Activated CD8-positive, alpha-beta memory T cell treated with anti-CD3 and anti-CD28 coated beads for 4 hours (primary cell): Measurements from ENCODE around the gene TRIM2.

Source experiments
- DNase-seq, 2 donors: peaks; one replicate each; pipeline ENCODE4 v3.0.0-alpha.2; 2020; ENCODE audit warnings: low read depth in 2 of 2

TRIM2 gene

DNA sequence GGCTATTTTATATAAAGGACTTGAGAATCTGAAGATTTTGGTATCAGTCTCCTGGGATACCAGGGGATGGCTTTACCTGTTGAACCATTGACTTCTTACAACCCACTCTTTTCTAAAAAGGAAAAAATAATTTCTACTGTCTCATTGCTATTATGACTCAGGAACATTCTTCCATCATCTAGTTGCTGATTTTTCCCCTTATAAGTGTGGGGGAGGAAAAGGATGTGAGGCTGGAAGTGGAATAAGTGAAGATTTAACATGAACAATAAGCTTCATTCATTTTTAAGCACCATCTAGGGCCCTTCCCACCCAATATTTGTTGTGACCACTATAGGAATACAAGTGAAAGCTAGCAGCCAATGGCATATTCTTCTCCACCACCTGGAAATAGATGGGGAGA is 129.6 kb downstream of the TRIM2 start:
- DNase-seq: no peak

DNA sequence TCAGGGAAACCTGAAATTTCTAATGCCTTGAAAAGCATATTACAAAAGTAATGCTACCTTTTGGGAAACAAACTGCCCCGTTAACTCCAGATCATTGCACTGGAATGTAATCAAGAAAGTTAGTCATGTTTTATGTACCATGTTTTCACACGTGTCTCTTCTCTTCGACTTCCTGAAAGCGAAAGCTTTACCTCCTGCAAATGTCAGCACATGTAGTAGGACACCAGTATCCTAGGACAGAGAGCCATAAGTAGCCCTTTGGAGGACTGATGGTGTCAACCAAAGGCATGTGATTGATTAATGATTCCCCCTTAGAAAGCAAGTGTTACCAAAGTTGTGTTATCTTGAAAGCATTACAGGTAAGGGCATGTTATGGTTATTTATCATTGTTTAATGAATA is 131.4 kb downstream of the TRIM2 start:
- no peak for DNase-seq

DNA sequence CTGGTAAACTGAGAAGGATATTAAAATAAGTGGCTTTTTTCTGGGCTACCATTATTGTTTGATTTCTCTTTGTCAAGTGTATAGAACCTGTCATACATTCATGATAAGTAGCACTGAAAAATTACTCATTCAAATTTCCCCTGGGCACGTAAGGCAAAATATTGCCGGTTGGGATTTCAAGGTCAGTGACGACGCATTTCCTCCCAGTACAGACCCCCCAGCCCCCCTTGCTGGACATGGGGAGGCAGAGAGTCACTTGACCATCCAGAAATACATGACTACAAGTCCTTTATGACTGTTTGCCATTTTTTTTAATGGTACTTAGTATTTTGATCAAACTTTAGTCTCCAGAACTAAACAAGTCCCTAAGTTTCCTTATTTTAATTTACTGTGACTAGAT is 133.4 kb downstream of the TRIM2 start:
- DNase-seq: no peak

DNA sequence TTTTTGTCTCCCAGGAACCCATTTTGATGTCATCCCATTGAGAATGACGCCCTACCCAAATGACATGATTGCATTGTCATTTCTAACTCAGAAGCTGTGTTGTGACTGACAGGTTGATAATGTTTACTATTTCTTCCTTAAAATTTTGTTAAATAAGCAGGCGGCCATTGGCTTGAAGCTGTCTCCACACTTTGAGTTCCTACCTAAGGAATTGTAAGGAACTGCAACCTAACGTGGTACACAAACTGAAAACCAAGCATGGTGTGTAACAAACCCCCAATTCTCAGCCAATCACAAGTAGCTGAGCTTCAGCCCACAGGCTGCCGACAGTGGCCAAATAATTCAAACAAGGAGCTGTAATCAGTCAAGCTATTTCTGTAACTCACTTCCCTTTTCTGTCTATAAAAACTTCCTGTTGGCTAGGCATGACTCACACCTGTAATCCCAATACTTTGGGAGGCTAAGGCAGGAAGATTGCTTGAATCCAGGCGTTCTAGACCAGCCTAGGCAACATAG is 137.4 kb downstream of the TRIM2 start:
- no peak for DNase-seq

DNA sequence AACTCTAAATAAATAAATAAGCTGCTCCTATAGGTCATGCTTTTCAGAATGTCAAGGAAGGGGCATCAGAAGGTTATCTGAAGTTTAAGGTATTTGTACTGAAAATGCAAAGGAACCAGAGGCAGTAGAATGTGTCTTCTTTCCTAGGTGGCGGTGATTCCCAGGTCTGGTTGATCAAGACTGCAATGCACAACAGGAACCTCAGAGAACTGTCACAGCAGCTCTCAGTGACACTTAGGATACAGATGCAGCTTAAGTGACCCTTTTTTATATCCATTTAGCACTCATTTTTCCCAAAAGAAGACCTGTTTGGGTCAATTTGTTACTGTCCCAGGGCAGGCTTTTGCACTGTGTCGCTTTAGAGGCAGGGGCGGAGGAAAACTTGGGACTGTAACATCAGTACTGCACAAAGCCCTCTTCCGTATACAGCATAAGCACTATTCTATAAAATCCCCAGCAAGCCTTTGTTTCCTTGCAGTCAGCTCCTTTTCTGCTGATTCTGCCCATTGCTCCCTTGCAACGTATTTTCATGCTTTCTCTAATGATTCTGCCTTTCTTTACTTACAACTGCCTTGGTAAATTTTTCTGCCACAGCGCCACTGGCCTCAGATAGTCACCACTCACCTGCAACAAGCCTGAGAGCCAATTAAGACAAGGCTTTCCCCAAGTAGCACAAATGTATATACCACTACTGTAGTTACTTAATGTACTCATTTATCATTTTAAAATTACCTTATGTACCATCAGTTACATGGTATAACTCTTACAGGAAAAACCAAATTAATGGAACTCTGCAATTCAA is 138.7 kb downstream of the TRIM2 start:
- no peak for DNase-seq

DNA sequence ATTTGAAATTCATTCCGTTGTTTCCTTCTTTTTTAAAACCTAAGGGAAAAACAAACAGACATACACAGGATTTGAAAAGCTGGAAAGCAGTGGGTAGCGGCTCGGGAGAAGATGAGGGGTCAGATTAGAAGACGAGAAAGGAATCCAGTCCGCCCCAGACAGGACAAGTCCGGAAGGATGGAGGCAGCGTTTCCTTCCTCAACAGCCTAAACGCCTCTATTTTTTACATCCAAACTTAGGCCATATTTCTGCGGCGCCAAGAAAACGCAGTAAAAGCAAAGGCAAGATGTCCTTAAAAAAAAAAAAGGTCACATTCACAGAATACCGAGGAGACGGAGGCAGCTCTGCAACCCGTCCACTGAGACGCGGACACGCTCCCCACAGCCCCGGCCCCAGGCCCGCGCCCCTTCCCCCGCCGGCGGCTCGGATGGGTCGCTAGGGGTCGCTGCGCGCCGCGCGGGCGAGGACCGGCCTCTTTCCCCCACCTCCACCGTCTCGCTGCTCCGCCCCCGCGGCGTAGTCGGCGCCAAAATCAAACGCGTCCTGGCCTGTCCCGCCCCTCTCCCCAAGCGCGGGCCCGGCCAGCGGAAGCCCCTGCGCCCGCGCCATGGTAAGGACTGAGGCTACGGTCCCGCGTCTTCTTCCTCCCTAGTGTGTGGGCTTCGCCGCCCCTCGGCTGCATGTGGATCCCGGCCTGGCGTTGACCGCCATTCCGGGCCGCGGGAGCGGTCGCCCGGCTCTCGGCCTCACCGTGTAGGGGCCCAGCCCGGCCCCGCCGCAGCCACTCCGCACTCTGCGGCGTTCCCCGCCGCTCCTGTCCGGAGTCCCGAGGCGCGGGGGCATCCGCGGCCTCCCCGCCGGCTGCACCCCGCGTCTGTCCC is 140.1 kb downstream of the TRIM2 start, which contains the start of gene MND1:
Gene MND1, plus strand, starts transcription at position 558 of the 881 bp plus-strand sequence. Its CDS starts 50 bp downstream, at position 608.
- peak; percentile 79 to 81 for DNase-seq

DNA sequence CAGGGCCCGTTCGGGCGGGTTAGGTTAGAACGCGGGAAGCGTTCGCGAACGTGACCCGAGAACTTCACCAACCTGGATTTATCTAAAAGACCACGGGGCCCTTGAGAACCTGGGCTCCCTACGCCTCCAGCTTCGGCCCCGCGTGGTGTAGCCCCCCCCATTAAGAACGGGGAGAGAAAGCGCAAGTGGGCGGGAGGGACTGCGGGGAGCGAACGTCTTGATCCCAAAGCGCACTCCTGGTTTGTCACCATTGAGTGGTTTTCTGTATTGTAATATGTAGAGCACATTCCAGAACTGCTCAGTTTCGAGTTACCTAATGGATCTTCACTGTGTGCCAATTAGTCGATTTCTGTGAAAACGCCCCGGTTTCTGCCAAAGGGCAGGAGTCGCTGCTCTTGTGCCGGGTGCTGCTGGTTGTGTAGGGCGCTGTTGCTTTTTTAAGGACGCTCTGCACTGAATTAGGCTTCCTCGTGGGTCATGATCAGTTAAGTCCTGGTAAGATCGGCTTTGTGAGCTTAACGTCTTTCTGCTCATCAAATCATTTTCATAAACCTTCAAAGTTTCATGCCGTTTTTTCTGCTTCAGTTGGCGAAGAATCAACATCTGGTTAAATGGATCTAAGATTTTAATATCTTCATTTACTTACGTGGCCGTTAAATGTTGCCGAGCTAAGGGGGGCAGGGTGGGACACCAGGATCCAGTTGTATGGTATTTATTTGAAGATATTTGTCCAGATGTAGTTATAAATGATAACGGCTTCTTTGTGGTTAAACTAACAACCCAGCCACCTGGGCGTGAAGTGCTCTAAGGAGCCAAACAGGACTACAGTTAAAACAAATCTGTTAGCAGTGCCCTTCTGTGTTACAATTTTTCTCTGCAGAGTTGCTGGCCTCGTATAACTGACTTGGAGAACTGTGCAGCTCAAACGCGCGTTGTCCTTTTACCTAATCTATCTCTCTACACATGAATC is 141.1 kb downstream of the TRIM2 start:
- peak in 1 of 2 donors; percentile 15 for DNase-seq

DNA sequence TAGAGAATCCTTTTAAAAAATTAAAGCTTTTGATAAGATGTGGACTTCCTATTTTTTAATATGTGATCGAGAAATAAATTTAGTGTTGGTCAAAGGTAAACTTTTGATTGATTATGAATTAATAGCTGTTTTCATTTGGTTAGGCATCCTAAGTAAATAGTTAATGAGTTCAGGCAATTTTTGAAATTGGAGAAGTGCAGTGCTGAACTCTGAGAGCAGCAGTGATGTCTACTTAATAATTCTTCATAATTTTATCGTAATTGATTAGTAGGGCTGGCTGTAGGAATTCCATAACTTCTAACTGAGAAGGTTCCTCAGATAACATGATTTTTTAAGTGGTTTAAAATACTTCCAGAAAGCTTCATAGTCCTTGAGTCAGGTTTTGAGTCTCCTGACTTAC is 141.8 kb downstream of the TRIM2 start:
- DNase-seq: no peak

DNA sequence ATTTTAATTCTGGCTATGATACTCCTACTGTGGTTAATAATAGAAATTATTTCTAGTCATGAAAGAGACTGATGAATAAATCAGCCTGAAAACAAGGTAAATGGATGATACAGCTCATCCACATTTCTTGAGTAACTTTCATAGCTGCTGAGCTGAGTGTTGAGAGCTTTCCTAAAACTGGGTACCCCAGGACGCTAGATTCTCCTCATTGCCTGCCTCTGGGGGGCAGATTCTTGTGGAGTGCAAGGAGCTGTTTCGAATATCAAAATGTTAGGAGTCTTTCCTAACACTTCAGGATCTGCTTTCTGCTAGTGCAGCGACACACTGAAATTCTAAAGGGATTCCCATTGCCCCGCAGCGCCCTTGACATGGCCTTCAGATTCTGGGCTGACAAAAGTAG is 142.3 kb downstream of the TRIM2 start:
- DNase-seq: no peak

DNA sequence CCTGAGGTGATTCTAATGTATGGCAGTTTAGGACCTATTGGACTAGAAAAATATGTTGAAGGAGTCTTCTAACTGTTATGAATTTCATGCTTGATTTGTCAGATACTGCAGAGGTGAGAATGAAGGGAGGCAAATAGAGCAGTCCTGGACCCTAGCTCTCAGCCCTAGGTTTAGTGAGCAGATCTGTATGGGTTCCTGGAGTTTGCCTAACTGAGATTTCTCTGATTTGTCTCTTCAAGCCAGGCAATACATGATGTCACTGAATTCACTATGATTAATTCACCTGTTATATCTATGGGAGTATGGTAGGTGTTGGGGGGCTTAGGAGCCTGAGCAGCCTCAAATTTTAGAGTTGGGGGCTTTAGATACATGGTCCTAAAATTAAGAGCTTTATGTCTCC is 142.9 kb downstream of the TRIM2 start:
- no peak for DNase-seq

DNA sequence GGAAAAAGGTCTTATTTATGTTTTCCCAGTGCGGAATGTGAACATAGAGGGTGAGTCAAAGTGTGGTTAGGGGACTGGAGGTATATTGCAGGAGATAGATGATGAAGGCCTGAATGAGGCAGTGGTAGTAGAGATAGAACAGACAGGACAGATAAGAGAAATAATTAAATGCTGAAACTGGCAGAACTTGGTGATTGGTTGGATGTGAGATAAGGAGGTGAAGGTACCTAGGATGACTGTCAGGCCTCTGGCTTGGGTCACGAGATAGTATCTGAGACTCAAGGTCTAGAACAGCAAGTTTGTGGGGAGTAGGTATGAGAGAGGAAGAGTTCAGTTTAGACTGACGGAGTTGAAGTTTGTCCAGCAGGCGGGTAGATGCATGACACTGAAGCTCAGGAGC is 143.8 kb downstream of the TRIM2 start:
- DNase-seq: no peak

DNA sequence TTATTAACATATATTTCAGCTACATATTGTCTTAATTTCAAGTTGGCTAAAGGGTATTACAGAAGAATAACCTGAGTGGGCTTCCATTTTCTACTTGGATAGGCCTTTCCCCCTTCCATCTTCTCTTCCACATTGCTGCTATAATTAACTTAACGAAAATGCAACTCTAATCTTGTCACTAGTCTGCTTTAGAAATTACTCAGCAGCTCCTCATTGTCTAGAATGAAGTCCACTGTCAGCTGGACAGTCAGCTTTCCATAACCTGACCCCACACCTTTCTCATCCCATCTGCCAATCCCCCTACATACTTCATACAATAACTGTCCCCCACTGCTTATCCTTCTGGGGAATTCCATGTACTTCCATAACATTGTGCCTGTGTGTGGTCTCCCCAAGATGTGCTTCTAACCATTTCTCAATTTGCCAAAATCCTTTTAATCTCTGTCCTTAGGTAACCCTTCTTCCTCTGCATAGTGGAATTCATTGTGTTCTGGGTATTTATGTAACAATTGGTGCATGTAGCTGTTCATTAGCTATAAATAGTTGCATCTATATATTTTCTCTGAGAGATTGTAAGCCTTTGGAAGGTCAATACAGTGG is 145.1 kb downstream of the TRIM2 start:
- no peak for DNase-seq

DNA sequence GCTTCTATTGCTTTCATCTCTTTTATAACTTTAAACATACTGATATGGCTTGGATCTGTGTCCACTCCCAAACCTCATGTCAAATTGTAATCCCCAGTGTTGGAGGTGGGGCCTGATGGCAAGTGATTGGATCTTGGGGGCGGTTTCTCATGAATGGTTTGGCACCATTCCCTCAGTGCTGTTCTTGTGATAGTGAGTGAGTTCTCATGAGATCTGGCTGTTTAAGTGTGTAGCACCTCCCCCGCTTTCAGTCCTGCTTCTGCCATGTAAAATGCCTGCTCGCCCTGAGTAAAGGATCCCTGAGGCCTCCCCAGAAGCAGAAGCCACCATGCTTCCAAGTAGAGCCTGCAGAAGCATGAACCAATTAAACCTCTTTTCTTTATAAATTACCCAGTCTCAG is 157.9 kb downstream of the TRIM2 start:
- DNase-seq: no peak

DNA sequence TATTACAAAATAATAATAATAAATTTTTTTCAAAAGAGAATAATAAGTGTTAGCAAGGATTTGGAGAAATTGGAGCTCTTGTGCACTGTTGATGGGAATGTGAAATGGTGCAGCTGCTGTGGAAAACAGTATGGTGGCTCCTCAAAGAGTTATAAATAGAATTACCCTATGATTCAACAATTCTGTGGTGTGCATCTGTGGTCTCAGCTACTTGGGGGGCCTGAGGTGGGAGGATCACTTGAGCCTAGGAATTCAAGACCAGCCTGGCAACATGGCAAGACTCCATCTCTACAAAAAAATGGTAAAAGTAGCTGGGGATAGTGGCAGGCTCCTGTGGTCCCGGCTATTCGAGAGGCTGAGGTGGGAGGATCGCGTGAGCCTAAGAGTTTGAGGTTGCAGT is 159.8 kb downstream of the TRIM2 start:
- DNase-seq: no peak

DNA sequence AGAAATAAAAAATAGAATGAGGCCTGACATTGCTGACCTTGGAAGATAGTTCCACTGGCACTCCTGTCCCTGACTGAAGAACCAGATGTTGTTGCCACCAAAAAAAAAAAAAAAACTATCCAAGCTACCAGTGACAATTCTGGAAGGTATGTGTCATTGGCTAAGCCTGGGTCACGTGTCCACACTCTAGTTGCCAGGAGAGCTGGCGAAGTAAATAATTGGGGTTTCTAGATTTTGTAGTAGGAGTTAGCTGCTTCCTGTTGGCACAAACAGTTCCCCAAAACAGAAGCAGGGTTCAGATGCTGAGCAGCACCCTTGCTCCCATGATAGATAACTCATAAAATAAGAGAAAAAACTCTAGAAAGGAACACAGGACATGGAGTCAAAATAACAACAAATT is 160.8 kb downstream of the TRIM2 start:
- no peak for DNase-seq

DNA sequence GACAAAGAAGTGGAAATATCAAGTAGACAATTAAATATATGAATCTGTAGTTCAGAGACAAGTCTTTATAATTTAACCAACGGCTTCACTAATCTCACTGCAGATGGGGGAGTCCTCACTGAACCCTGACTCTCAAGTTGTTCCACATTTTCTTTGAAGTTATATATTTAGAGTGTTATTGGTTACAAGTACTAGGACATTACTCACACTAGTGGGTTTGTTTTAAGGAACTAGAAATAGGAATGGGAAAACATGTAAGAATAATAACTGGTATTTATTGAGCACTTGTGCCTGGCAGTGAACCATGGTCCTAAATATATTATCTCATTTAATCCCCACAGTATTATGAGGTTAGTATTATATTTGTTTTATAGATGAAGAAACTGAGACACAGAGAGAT is 162.2 kb downstream of the TRIM2 start:
- no peak for DNase-seq

DNA sequence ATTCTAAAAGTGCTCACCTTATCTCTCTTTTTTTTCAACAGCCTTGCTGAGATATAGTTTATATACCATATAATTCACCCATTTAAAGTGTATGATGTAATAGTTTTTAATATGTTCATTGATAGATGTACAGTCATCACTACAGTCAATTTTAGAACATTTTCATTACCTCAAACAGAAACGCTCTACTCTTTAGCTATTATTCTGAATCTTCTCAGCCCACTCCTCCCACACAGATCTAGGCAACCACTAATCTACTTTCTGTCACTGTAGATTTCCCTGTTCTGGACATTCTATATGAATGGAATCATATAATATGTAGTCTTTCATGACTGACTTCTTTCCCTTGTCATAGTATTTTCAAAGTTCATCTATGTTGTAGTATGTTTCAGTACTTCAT is 162.8 kb downstream of the TRIM2 start:
- DNase-seq: no peak

DNA sequence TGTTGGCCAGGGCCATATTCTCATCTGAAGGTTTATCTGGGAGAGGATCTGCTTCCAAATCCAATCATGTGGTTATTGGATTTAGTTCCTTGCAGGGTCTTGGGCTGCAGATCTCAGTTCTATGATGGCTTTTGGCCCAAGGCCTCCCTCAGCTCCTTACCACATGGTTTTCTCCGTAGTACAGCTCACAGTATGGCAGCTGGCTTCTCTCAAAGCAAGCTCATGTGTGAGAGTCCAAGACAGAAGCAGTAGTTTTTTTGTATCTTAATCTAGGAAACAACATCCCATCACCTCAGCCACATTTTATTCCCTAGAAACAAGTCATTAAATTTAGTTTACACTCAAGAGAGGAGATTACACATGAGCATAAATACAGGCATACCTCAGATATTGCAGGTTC is 164.8 kb downstream of the TRIM2 start:
- no peak for DNase-seq

DNA sequence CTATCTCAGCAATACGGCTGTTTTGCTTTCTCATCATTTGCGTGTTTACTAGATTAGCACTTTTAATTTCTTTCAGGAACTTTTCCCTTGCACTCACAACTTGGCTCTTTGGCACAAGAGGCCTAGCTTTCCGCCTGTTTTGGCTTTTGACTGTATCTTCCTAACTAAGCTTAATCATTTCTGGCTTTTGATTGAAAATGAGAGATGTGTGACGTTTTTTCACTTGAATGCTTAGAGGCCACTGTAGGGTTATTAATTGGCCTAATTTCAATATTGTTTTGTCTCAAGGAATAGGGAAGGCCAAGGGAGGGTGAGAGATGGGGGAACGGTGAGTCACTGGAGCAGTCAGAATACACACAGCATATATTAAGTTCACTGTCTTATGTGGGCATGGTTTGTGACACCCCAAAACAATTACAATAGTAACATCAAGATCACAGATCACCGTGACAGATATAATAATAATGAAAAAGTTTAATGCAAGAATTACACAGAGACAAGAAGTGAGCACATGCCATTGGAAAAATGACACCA is 167.5 kb downstream of the TRIM2 start:
- no peak for DNase-seq

DNA sequence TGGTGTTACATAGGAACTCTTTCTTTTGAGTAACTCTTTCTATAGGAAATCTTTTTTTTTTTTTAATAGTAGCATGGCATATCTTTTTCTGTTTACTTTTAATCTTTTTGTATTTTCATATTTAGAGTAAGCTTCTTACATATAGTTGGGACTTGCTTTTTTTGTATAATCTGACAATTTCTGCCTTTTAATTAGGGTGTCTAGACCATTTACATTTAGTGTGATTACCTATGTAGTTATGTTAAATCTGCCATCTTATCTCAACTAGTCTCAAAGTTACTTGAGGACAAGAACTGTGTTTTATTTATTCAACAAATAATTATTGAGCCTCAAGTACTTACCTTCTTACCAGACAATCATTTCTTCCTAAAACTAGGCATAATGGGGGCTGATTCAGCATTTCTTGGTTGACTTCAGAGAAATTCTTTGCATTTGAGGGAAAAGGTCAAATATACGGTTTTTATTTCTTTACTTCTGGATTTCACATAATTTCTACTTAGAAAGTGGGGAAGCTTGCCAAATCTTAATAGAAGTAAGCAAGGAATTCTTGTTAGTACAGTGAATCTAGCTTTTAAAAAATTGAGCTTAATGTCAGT is 168.8 kb downstream of the TRIM2 start:
- no peak for DNase-seq
